SK-N-SH (cell line): ENCODE data around the gene FAM169A. TPM values are rescaled to one million over a fixed set of nuclear protein-coding genes. Genes with fewer than 3 reads are reported as not detected.

Experiments used
- CTCF ChIA-PET: fragments of 300-600, 350-600 bp; formaldehyde crosslinking; extraction: SDS; loops from one replicate; lab custom pipeline; 2021; lab: Yijun Ruan, JAX
- POLR2A ChIA-PET: fragments of 350-600 bp; sonication (Branson Sonifier 250); formaldehyde crosslinking; extraction: SDS; loops from one replicate; lab custom pipeline; 2020; ENCODE audit warnings: antibody characterized with exemption, inconsistent platforms; lab: Yijun Ruan, JAX
- DNase-seq: peaks from one replicate; pipeline ENCODE4 v3.0.0; 2012
- H2AFZ ChIP-seq: fragments of 200-600 bp; sonication (generic); 2 replicates; pipeline ENCODE4 v1.8.1; 2016; ENCODE audit warnings: antibody characterized with exemption, mild to moderate bottlenecking, low read depth
- H3F3A ChIP-seq: fragments of 200-600 bp; sonication (generic); replicated peaks from 2 replicates; pipeline ENCODE3; 2016; ENCODE audit warnings: antibody characterized with exemption, mild to moderate bottlenecking; ENCODE audit not compliant: insufficient read depth
- H3K27ac ChIP-seq, 2 experiments: fragments of 200-500 bp in 1 of 2; fragments of 200-600 bp in 1 of 2; sonication (Bioruptor generic) in 1 of 2; sonication (generic), shearing (Covaris generic) in 1 of 2; 2 replicates each; pipeline versions ENCODE4 v1.5.1 to v1.6.1; 2014 to 2016; ENCODE audit warnings: low read depth in 2 of 2, inconsistent platforms in 1 of 2, low read length in 1 of 2, mild to moderate bottlenecking in 1 of 2, mixed read lengths in 1 of 2
- H3K27me3 ChIP-seq: fragments of 200-600 bp; sonication (generic), shearing (Covaris generic); 2 replicates; pipeline ENCODE4 v1.6.1; 2016; ENCODE audit warnings: mixed run types; ENCODE audit not compliant: insufficient read depth
- H3K36me3 ChIP-seq, 2 experiments: fragments of 200-500 bp in 1 of 2; fragments of 200-600 bp in 1 of 2; sonication (Bioruptor generic) in 1 of 2; sonication (generic) in 1 of 2; replicated peaks in 1 of 2; 2 replicates each; pipeline versions ENCODE3 to v1.5.1; 2014 to 2016; ENCODE audit warnings: low read length in 1 of 2, mild to moderate bottlenecking in 1 of 2; ENCODE audit not compliant: insufficient read depth in 2 of 2, control insufficient read depth in 1 of 2
- H3K4me1 ChIP-seq, 2 experiments: fragments of 200-500 bp in 1 of 2; fragments of 200-600 bp in 1 of 2; sonication (Bioruptor generic) in 1 of 2; sonication (generic), shearing (Covaris generic) in 1 of 2; 2 replicates each; pipeline versions ENCODE4 v1.5.1 to v1.6.1; 2014 to 2016; ENCODE audit warnings: low read depth in 1 of 2, low read length in 1 of 2, mixed run types in 1 of 2; ENCODE audit not compliant: insufficient read depth in 2 of 2, control insufficient read depth in 1 of 2
- H3K4me2 ChIP-seq: fragments of 200-600 bp; sonication (generic), shearing (Covaris generic); 2 replicates; pipeline ENCODE4 v1.6.1; 2017; ENCODE audit warnings: mixed run types
- H3K4me3 ChIP-seq, 2 experiments: fragments of 200-500 bp in 1 of 2; fragments of 200-600 bp in 1 of 2; sonication (Bioruptor generic) in 1 of 2; sonication (generic), shearing (Covaris generic) in 1 of 2; 2 replicates each; pipeline versions ENCODE4 v1.5.1 to v1.8.1; 2014 to 2016; ENCODE audit warnings: low read depth in 2 of 2, inconsistent platforms in 1 of 2, low read length in 1 of 2, mild to moderate bottlenecking in 1 of 2, mixed read lengths in 1 of 2, moderate library complexity in 1 of 2
- H3K79me2 ChIP-seq: fragments of 200-600 bp; sonication (generic); 2 replicates; pipeline ENCODE4 v1.8.1; 2017; ENCODE audit warnings: mild to moderate bottlenecking; ENCODE audit not compliant: insufficient read depth
- H3K9ac ChIP-seq: fragments of 200-600 bp; sonication (generic); 2 replicates; pipeline ENCODE4 v1.6.1; 2017; ENCODE audit warnings: mixed run types
- H3K9me2 ChIP-seq: fragments of 200-600 bp; sonication (generic); 2 replicates; pipeline ENCODE4 v1.6.1; 2017; ENCODE audit warnings: mixed run types
- H3K9me3 ChIP-seq: fragments of 200-600 bp; sonication (generic); 2 replicates; pipeline ENCODE4 v1.6.1; 2017; ENCODE audit warnings: mixed run types, mild to moderate bottlenecking, moderate library complexity
- H4K20me1 ChIP-seq: fragments of 200-600 bp; sonication (generic); 2 replicates; pipeline ENCODE4 v1.6.1; 2017; ENCODE audit warnings: mild to moderate bottlenecking, mixed run types; ENCODE audit not compliant: insufficient read depth
- CHD2 ChIP-seq: fragments of 150-350 bp; IDR thresholded peaks from 2 replicates; pipeline ENCODE4 v1.6.1; 2018; ENCODE audit warnings: low read length; ENCODE audit not compliant: partially characterized antibody
- CTCF ChIP-seq: fragments of 200-600 bp; sonication (generic); IDR thresholded peaks from 2 replicates; pipeline ENCODE4 v1.6.1; 2017; ENCODE audit warnings: antibody characterized with exemption, mild to moderate bottlenecking, moderate library complexity
- EZH2phosphoT487 ChIP-seq: fragments of 200-600 bp; sonication (generic); IDR thresholded peaks from 2 replicates; pipeline ENCODE4 v1.6.1; 2017; ENCODE audit warnings: low read depth, mixed run types, mild to moderate bottlenecking, antibody characterized with exemption, moderate library complexity, borderline replicate concordance
- GATA2 ChIP-seq: sonication (generic); formaldehyde crosslinking; IDR thresholded peaks from 2 replicates; pipeline ENCODE4 v1.5.0; 2020; ENCODE audit warnings: mild to moderate bottlenecking, missing genetic modification reagents
- JUND ChIP-seq: IDR thresholded peaks from 2 replicates; pipeline ENCODE4 v1.4.0; 2012
- MAX ChIP-seq: IDR thresholded peaks from 2 replicates; pipeline ENCODE4 v1.4.0; 2012; ENCODE audit warnings: low read depth
- MXI1 ChIP-seq: IDR thresholded peaks from 2 replicates; pipeline ENCODE4 v1.6.1; 2012; ENCODE audit warnings: mild to moderate bottlenecking, low read depth, low read length, improper control_type of control experiment
- PBX3 ChIP-seq: IDR thresholded peaks from 2 replicates; pipeline ENCODE4; 2012
- POLR2AphosphoS5 ChIP-seq: IDR thresholded peaks from 2 replicates; pipeline ENCODE4 v1.6.1; 2012; ENCODE audit warnings: low read depth, low read length
- RAD21 ChIP-seq: IDR thresholded peaks from 2 replicates; pipeline ENCODE4 v1.6.1; 2012; ENCODE audit warnings: mild to moderate bottlenecking, low read length
- SIN3A ChIP-seq: IDR thresholded peaks from 2 replicates; pipeline ENCODE4 v1.6.1; 2012; ENCODE audit warnings: low read depth, mild to moderate bottlenecking, low read length, moderate library complexity, borderline replicate concordance
- SMC3 ChIP-seq: IDR thresholded peaks from 2 replicates; pipeline ENCODE4 v1.6.1; 2012; ENCODE audit warnings: low read depth, low read length, improper control_type of control experiment
- TEAD4 ChIP-seq: IDR thresholded peaks from 2 replicates; pipeline ENCODE4 v1.4.0; 2012; ENCODE audit warnings: mild to moderate bottlenecking, borderline replicate concordance; ENCODE audit not compliant: insufficient read depth
- USF1 ChIP-seq: IDR thresholded peaks from 2 replicates; pipeline ENCODE4 v1.4.0; 2012; ENCODE audit warnings: low read depth, borderline replicate concordance
- USF2 ChIP-seq: fragments of 150-350 bp; IDR thresholded peaks from 2 replicates; pipeline ENCODE4 v1.6.1; 2017; ENCODE audit warnings: antibody characterized with exemption, low read length, low read depth, borderline replicate concordance
- YY1 ChIP-seq: IDR thresholded peaks from 2 replicates; pipeline ENCODE4 v1.4.0; 2012; ENCODE audit warnings: low read depth, mild to moderate bottlenecking
- WGBS: methylation state at CpG from one replicate; pipeline ENCODE4 v1.1.6; 2017; ENCODE audit warnings: low lambda C conversion rate; 5-methylcytosine and 5-hydroxymethylcytosine counted together
- polyA plus RNA-seq, 3 experiments: library from polyadenylated mRNA; depleted of rRNA; stranded (reverse); fragments of >200 nt; gene quantifications; 2 replicates each; pipeline ENCODE4 v1.2.3, GENCODE V29; 2012

The FAM169A gene
- polyA plus RNA-seq, 1 of the 3 experiments (the other 2 are of a cell fraction) = 2.6 TPM

- Histone ChIP-seq H3K9ac (no peak overlapping the region), H2AFZ (no peak overlapping the region), H3K27ac (no peak overlapping the region), H3F3A (no peaks in the 10 kb centered on the region), H3K79me2 (no peaks in the 10 kb centered on the region), H3K36me3 (peaks cover 0 to 8% of the 10 kb centered on the region in 2 experiments), H3K9me3 (no peaks in the 10 kb centered on the region), H3K4me2 (no peak overlapping the region), H3K4me1 (no peaks in the 10 kb centered on the region), H3K4me3 (no peak overlapping the region), H3K9me2 (no peaks in the 10 kb centered on the region), H4K20me1 (no peaks in the 10 kb centered on the region)
- no peak for DNase-seq
- 82% methylated on average over 2 of the region's 2 CpGs for whole genome bisulfite sequencing
- CTCF ChIA-PET = no interaction called here
- TF ChIP-seq SMC3 = no peak
- TF ChIP-seq USF2 = no peak
- no peak for TF ChIP-seq TEAD4
- no peak for TF ChIP-seq YY1
- no peak for TF ChIP-seq USF1
- TF ChIP-seq GATA2 (CRISPR knock-in tag) = no peak
- TF ChIP-seq CHD2 = no peak
- no peak for TF ChIP-seq MAX
- TF ChIP-seq MXI1 = no peak
- no peak for TF ChIP-seq RAD21
- no peak for TF ChIP-seq POLR2AphosphoS5
- no peak for TF ChIP-seq JUND
- TF ChIP-seq PBX3 = no peak
- TF ChIP-seq SIN3A = no peak
- no peak for TF ChIP-seq CTCF
- no peak for TF ChIP-seq EZH2phosphoT487
- TF ChIP-seq, all 33 proteins: peak for 0
- H3K27me3 ChIP-seq = no peaks in the 10 kb centered on the region
- POLR2A ChIA-PET = no interaction called here
Measured at GRCh38 chr5:74838262-74838661, 27.9 kb downstream of the FAM169A start.
